Lung (tissue), 12 donors: ENCODE measurements around the gene CCDC200. TPM values are rescaled to one million over a fixed set of nuclear protein-coding genes. Genes with fewer than 3 reads are reported as not detected.
A peak's percentile ranks its signal among the peaks of the same experiment; 100 is the strongest.

Experiments used
- ATAC-seq: fragments of 200-7000 bp; cut with Tn5 transposase; one replicate; pipeline ENCODE4 v1.9.1; 2020; ENCODE audit warnings: moderate number of reproducible peaks; ENCODE audit not compliant: insufficient read depth, low FRiP score
- DNase-seq, 3 donors: peaks; one replicate each; pipeline ENCODE4 v3.0.0-alpha.2; 2013 to 2017
- H3K27ac ChIP-seq, 2 donors: one replicate each; pipeline ENCODE4 v1.5.1; 2013; ENCODE audit warnings: mild to moderate bottlenecking in 2 of 2, moderate library complexity in 2 of 2, control low read depth in 1 of 2, inconsistent platforms in 1 of 2, low read depth in 1 of 2, low read length in 1 of 2
- H3K27me3 ChIP-seq, 3 donors: one replicate each; pipeline ENCODE4 v1.5.1; 2013; ENCODE audit warnings: low read length in 2 of 3; ENCODE audit not compliant: control insufficient read depth in 3 of 3, insufficient read depth in 3 of 3
- H3K36me3 ChIP-seq, 4 donors: one replicate each; pipeline ENCODE4 v1.5.1; 2013; ENCODE audit warnings: low read length in 4 of 4, mild to moderate bottlenecking in 1 of 4, moderate library complexity in 1 of 4; ENCODE audit not compliant: control insufficient read depth in 4 of 4, insufficient read depth in 4 of 4
- H3K4me1 ChIP-seq, 5 donors: one replicate each; pipeline ENCODE4 v1.5.1; 2013; ENCODE audit warnings: low read length in 5 of 5, mild to moderate bottlenecking in 2 of 5, moderate library complexity in 1 of 5; ENCODE audit not compliant: control insufficient read depth in 5 of 5, insufficient read depth in 5 of 5
- H3K4me3 ChIP-seq: one replicate; pipeline ENCODE4 v1.5.1; 2013; ENCODE audit warnings: mild to moderate bottlenecking, control low read depth, moderate library complexity
- H3K9ac ChIP-seq, 2 donors: one replicate each; pipeline ENCODE4 v1.5.1; 2013; ENCODE audit warnings: low read length in 2 of 2, control low read depth in 1 of 2; ENCODE audit not compliant: insufficient read depth in 1 of 2
- H3K9me3 ChIP-seq, 4 donors: one replicate each; pipeline ENCODE4 v1.5.1; 2013; ENCODE audit warnings: low read length in 3 of 4, mild to moderate bottlenecking in 1 of 4, moderate library complexity in 1 of 4; ENCODE audit not compliant: control insufficient read depth in 4 of 4, insufficient read depth in 3 of 4
- CTCF ChIP-seq: IDR thresholded peaks from 2 replicates; pipeline ENCODE4 v1.5.1; 2012; ENCODE audit warnings: mild to moderate bottlenecking; ENCODE audit errors: control extremely low read depth, extremely low read depth
- WGBS, 2 donors: extraction: QIAGEN DNeasy Blood & Tissue Kit; methylation state at CpG; one replicate each; pipeline ENCODE4 v1.1.7; 2013; 5-methylcytosine and 5-hydroxymethylcytosine counted together
- polyA plus RNA-seq, 2 donors: library from polyadenylated mRNA; stranded (reverse); fragments of 200-250 nt; gene quantifications; one replicate each; pipeline ENCODE4 v1.2.1, GENCODE V29; 2013
- total RNA-seq, 2 donors: library from RNA; depleted of rRNA in 1 of 2; stranded (reverse); fragments of >200 nt in 1 of 2; gene quantifications; one replicate each; pipeline ENCODE4 v1.2.1, GENCODE V29; 2014 to 2021
- donor health status: control.
- donor health status: control.
- donor health status: Bipolar disorder and iron deficiency.
- donor health status: healthy.
- donor health status: DM: yes; HTN: yes; CAD: no.

CCDC200 gene
- total and polyA plus RNA-seq, 4 donors, result 0.14 to 1.4 (median 0.31) TPM; not detected in 1

GRCh38 chr17:43216369-43216761, 12.1 kb downstream of the CCDC200 start:
- peaks cover 0 to 17% (median 10%) of the 10 kb centered on the region in 5 donors for H3K4me1 ChIP-seq
- no peaks in the 10 kb centered on the region for H3K27me3 ChIP-seq
- no peak overlapping the region for H3K27ac ChIP-seq
- TF ChIP-seq CTCF, result no peak
- no peak overlapping the region for H3K4me3 ChIP-seq
- no peak overlapping the region for H3K9ac ChIP-seq
- peaks cover 0 to 28% (median 11%) of the 10 kb centered on the region in 4 donors for H3K36me3 ChIP-seq
- H3K9me3 ChIP-seq, result no peaks in the 10 kb centered on the region
- no peak for ATAC-seq
- 91 to 95% methylated on average over 4 of the region's 4 CpGs for WGBS, 2 donors
- no peak for DNase-seq

GRCh38 chr17:43215341-43215740, 13.1 kb downstream of the CCDC200 start:
- peaks cover 3 to 22% (median 15%) of the 10 kb centered on the region in 5 donors for H3K4me1 ChIP-seq
- H3K27ac ChIP-seq, result no peak overlapping the region
- no peak for TF ChIP-seq CTCF
- H3K36me3 ChIP-seq, result peaks cover 0 to 28% (median 13%) of the 10 kb centered on the region in 4 donors
- H3K9me3 ChIP-seq, result no peaks in the 10 kb centered on the region
- ATAC-seq (no peak), DNase-seq (no peak)
- 96 to 100% methylated on average over 3 of the region's 3 CpGs for WGBS, 2 donors
- no peak overlapping the region for H3K4me3 ChIP-seq
- no peaks in the 10 kb centered on the region for H3K27me3 ChIP-seq
- H3K9ac ChIP-seq, result no peak overlapping the region

GRCh38 chr17:43213545-43213944, 14.9 kb downstream of the CCDC200 start:
- peaks cover 2 to 17% (median 11%) of the 10 kb centered on the region in 5 donors for H3K4me1 ChIP-seq
- ATAC-seq (no peak), DNase-seq (no peak)
- no peak for TF ChIP-seq CTCF
- no peak overlapping the region for H3K4me3 ChIP-seq
- 88 to 96% methylated on average over 2 of the region's 2 CpGs for WGBS, 2 donors
- H3K9ac ChIP-seq, result peak overlapping the region in 1 of 2 donors; percentile 93
- no peaks in the 10 kb centered on the region for H3K9me3 ChIP-seq
- no peaks in the 10 kb centered on the region for H3K27me3 ChIP-seq
- peaks cover 3 to 35% (median 13%) of the 10 kb centered on the region in 4 donors for H3K36me3 ChIP-seq
- H3K27ac ChIP-seq, result no peak overlapping the region
